ENCODE results near the gene ARF4.

GRCh38 chr3:57545636-57546268 lies 51.4 kb downstream of the ARF4 start:
- TF ChIP-seq, protein P1, sequence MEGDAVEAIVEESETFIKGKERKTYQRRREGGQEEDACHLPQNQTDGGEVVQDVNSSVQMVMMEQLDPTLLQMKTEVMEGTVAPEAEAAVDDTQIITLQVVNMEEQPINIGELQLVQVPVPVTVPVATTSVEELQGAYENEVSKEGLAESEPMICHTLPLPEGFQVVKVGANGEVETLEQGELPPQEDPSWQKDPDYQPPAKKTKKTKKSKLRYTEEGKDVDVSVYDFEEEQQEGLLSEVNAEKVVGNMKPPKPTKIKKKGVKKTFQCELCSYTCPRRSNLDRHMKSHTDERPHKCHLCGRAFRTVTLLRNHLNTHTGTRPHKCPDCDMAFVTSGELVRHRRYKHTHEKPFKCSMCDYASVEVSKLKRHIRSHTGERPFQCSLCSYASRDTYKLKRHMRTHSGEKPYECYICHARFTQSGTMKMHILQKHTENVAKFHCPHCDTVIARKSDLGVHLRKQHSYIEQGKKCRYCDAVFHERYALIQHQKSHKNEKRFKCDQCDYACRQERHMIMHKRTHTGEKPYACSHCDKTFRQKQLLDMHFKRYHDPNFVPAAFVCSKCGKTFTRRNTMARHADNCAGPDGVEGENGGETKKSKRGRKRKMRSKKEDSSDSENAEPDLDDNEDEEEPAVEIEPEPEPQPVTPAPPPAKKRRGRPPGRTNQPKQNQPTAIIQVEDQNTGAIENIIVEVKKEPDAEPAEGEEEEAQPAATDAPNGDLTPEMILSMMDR (conservative IDR thresholded peaks at IDR 0.05 in 1 of 2, IDR thresholded peaks at IDR 0.05 in 1 of 2; ENCODE audit: extremely low read depth in 1 of 2, insufficient read depth in 1 of 2, low read depth in 1 of 2, low read length in 2 of 2), result no peak
- TF ChIP-seq EZH2 (IDR thresholded peaks at IDR 0.05; ENCODE audit: borderline replicate concordance, low read length), result no peak
